Effector memory CD4-positive, alpha-beta T cell (primary cell): Measurements from ENCODE around the gene ROBO1.

Experiments used
- DNase-seq, 3 donors: peaks; one replicate each; pipeline ENCODE4 v3.0.0-alpha.2; 2020
- H3K27ac ChIP-seq: 2 replicates; pipeline ENCODE4 v1.7.0; 2013; ENCODE audit warnings: mild to moderate bottlenecking, low read length, moderate library complexity; ENCODE audit not compliant: insufficient read depth, poor library complexity, severe bottlenecking
- H3K27me3 ChIP-seq: replicated peaks from 2 replicates; pipeline ENCODE4 v1.7.0; 2013; ENCODE audit warnings: mild to moderate bottlenecking, low read length; ENCODE audit not compliant: insufficient read depth, control insufficient read depth, poor library complexity, severe bottlenecking
- H3K36me3 ChIP-seq: 2 replicates; pipeline ENCODE4 v1.7.0; 2013; ENCODE audit warnings: mild to moderate bottlenecking, low read length, moderate library complexity; ENCODE audit not compliant: control insufficient read depth, insufficient read depth
- H3K4me1 ChIP-seq: 2 replicates; pipeline ENCODE4 v1.7.0; 2013; ENCODE audit warnings: low read length, mild to moderate bottlenecking; ENCODE audit not compliant: control insufficient read depth, insufficient read depth, poor library complexity, severe bottlenecking
- H3K4me3 ChIP-seq: 2 replicates; pipeline ENCODE4 v1.7.0; 2013; ENCODE audit warnings: low read length, low read depth, mild to moderate bottlenecking; ENCODE audit not compliant: insufficient read depth, poor library complexity, severe bottlenecking
- H3K9me3 ChIP-seq: 2 replicates; pipeline ENCODE4 v1.7.0; 2013; ENCODE audit warnings: mild to moderate bottlenecking, low read length, moderate library complexity; ENCODE audit not compliant: control insufficient read depth

Gene ROBO1

GRCh38 chr3:79063624-79064023 lies 704.2 kb downstream of the ROBO1 start:
- Histone ChIP-seq H3K4me3 (no peak overlapping the region), H3K27me3 (no peaks in the 10 kb centered on the region), H3K36me3 (no peaks in the 10 kb centered on the region), H3K27ac (no peak overlapping the region), H3K4me1 (no peaks in the 10 kb centered on the region), H3K9me3 (no peaks in the 10 kb centered on the region)
- no peak for DNase-seq

GRCh38 chr3:79057756-79058155 lies 710.0 kb downstream of the ROBO1 start:
- Histone ChIP-seq H3K9me3 (peaks cover 6% of the 10 kb centered on the region), H3K27ac (no peak overlapping the region), H3K27me3 (no peaks in the 10 kb centered on the region), H3K36me3 (no peaks in the 10 kb centered on the region), H3K4me3 (no peak overlapping the region), H3K4me1 (no peaks in the 10 kb centered on the region)
- DNase-seq = no peak

- no peak overlapping the region for H3K4me3 ChIP-seq
- H3K27me3 ChIP-seq = no peaks in the 10 kb centered on the region
- no peaks in the 10 kb centered on the region for H3K36me3 ChIP-seq
- peaks cover 9% of the 10 kb centered on the region for H3K9me3 ChIP-seq
- no peaks in the 10 kb centered on the region for H3K4me1 ChIP-seq
- no peak overlapping the region for H3K27ac ChIP-seq
- DNase-seq = no peak
These were observed 711.3 kb downstream of the ROBO1 start for GRCh38 chr3:79056498-79056897.

- Histone ChIP-seq H3K9me3 (peaks cover 9% of the 10 kb centered on the region), H3K27me3 (no peaks in the 10 kb centered on the region), H3K4me3 (no peak overlapping the region), H3K36me3 (no peaks in the 10 kb centered on the region), H3K4me1 (no peaks in the 10 kb centered on the region), H3K27ac (no peak overlapping the region)
- DNase-seq = no peak
These were observed 715.6 kb downstream of the ROBO1 start for GRCh38 chr3:79052054-79052681.

GRCh38 chr3:79047581-79047980 lies 720.2 kb downstream of the ROBO1 start:
- H3K9me3 ChIP-seq = peaks cover under 1% of the 10 kb centered on the region
- H3K4me3 ChIP-seq = no peak overlapping the region
- DNase-seq = no peak
- H3K4me1 ChIP-seq = no peaks in the 10 kb centered on the region
- H3K27ac ChIP-seq = no peak overlapping the region
- H3K27me3 ChIP-seq = no peaks in the 10 kb centered on the region
- no peaks in the 10 kb centered on the region for H3K36me3 ChIP-seq

- DNase-seq = no peak
- H3K4me3 ChIP-seq = no peak overlapping the region
- H3K9me3 ChIP-seq = no peaks in the 10 kb centered on the region
- no peaks in the 10 kb centered on the region for H3K27me3 ChIP-seq
- no peaks in the 10 kb centered on the region for H3K4me1 ChIP-seq
- no peaks in the 10 kb centered on the region for H3K36me3 ChIP-seq
- H3K27ac ChIP-seq = no peak overlapping the region
These were observed 726.2 kb downstream of the ROBO1 start for GRCh38 chr3:79041621-79042020.

GRCh38 chr3:79040701-79041100 lies 727.1 kb downstream of the ROBO1 start:
- H3K4me3 ChIP-seq = no peak overlapping the region
- no peaks in the 10 kb centered on the region for H3K36me3 ChIP-seq
- DNase-seq = no peak
- H3K27ac ChIP-seq = no peak overlapping the region
- H3K4me1 ChIP-seq = no peaks in the 10 kb centered on the region
- H3K9me3 ChIP-seq = no peaks in the 10 kb centered on the region
- no peaks in the 10 kb centered on the region for H3K27me3 ChIP-seq

GRCh38 chr3:79040091-79040490 lies 727.7 kb downstream of the ROBO1 start:
- H3K36me3 ChIP-seq = no peaks in the 10 kb centered on the region
- no peak overlapping the region for H3K4me3 ChIP-seq
- no peak for DNase-seq
- H3K27me3 ChIP-seq = no peaks in the 10 kb centered on the region
- no peak overlapping the region for H3K27ac ChIP-seq
- H3K4me1 ChIP-seq = no peaks in the 10 kb centered on the region
- H3K9me3 ChIP-seq = no peaks in the 10 kb centered on the region

- Histone ChIP-seq H3K27ac (no peak overlapping the region), H3K9me3 (no peaks in the 10 kb centered on the region), H3K4me3 (no peak overlapping the region), H3K4me1 (no peaks in the 10 kb centered on the region), H3K36me3 (no peaks in the 10 kb centered on the region), H3K27me3 (no peaks in the 10 kb centered on the region)
- DNase-seq = no peak
These were observed 728.6 kb downstream of the ROBO1 start for GRCh38 chr3:79039192-79039591.

- Histone ChIP-seq H3K4me3 (no peak overlapping the region), H3K27ac (no peak overlapping the region), H3K4me1 (no peaks in the 10 kb centered on the region), H3K27me3 (no peaks in the 10 kb centered on the region), H3K9me3 (no peaks in the 10 kb centered on the region), H3K36me3 (no peaks in the 10 kb centered on the region)
- DNase-seq = no peak
These were observed 729.2 kb downstream of the ROBO1 start for GRCh38 chr3:79038636-79039035.
